ENCODE data around the gene AQR. TPM values are rescaled to one million over a fixed set of nuclear protein-coding genes. Genes with fewer than 3 reads are reported as not detected.

Gene AQR
- total RNA-seq, 1 experiment from 2014 or later, result 41.4 TPM

GRCh38 chr15:34893967-34894366, 75.6 kb downstream of the AQR start:
- ATAC-seq, result no peak
- in situ Hi-C loops (cut with HindIII; ENCODE audit: low pct_unique_long_range_greater_than_20kb, low sequenced_read_pairs), result no loop called here
- CTCF ChIA-PET, result no interaction called here

GRCh38 chr15:34892963-34893591, 76.5 kb downstream of the AQR start:
- in situ Hi-C loops (cut with HindIII; ENCODE audit: low pct_unique_long_range_greater_than_20kb, low sequenced_read_pairs), result no loop called here
- POLR2A ChIA-PET, result no interaction called here
- Histone ChIP-seq H3K27ac (ENCODE audit: low read length) (no peak overlapping the region), H3K9me3 (ENCODE audit: control insufficient read depth, insufficient read depth, low read depth, low read length) (peaks cover 15% of the 10 kb centered on the region; the same call in 1 of the 2 replicates), H3K4me3 (ENCODE audit: low read depth in 2 of 2, low read length in 2 of 2) (no peak overlapping the region), H3K4me1 (ENCODE audit: control insufficient read depth, insufficient read depth, low read length) (no peaks in the 10 kb centered on the region), H3K36me3 (ENCODE audit: control insufficient read depth, insufficient read depth, low read length) (peaks cover 33% of the 10 kb centered on the region), H3K27me3 (ENCODE audit: control insufficient read depth, insufficient read depth, low read length) (no peaks in the 10 kb centered on the region)
- intact Hi-C loops (cut with micrococcal nuclease; ENCODE audit: unreplicated experiment), result no loop called here
- BruUV-seq (replicated peaks), result no TSS peak
- CTCF ChIA-PET, result no interaction called here
- ATAC-seq (no peak), DNase-seq (ENCODE audit: low read depth, low spot score) (no peak)
- TF ChIP-seq, protein P1, sequence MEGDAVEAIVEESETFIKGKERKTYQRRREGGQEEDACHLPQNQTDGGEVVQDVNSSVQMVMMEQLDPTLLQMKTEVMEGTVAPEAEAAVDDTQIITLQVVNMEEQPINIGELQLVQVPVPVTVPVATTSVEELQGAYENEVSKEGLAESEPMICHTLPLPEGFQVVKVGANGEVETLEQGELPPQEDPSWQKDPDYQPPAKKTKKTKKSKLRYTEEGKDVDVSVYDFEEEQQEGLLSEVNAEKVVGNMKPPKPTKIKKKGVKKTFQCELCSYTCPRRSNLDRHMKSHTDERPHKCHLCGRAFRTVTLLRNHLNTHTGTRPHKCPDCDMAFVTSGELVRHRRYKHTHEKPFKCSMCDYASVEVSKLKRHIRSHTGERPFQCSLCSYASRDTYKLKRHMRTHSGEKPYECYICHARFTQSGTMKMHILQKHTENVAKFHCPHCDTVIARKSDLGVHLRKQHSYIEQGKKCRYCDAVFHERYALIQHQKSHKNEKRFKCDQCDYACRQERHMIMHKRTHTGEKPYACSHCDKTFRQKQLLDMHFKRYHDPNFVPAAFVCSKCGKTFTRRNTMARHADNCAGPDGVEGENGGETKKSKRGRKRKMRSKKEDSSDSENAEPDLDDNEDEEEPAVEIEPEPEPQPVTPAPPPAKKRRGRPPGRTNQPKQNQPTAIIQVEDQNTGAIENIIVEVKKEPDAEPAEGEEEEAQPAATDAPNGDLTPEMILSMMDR (IDR thresholded peaks at IDR 0.05), result no peak
- TF ChIP-seq REST (IDR thresholded peaks at IDR 0.05; ENCODE audit: insufficient read depth in 1 of 2, low read depth in 2 of 2, low read length in 1 of 2) (no peak), TCF7L2 (IDR thresholded peaks at IDR 0.05; ENCODE audit: low read depth, low read length) (no peak), SIN3A (IDR thresholded peaks at IDR 0.05; ENCODE audit: borderline replicate concordance, insufficient read depth, low read depth, low read length) (no peak), POLR2AphosphoS5 (IDR thresholded peaks at IDR 0.05; ENCODE audit: low read depth, low read length) (no peak)

More at GRCh38 chr15:34893967-34894366, 75.6 kb downstream of the AQR start:
- H3K4me3 ChIP-seq (ENCODE audit: low read depth in 2 of 2, low read length in 2 of 2), result no peak overlapping the region
- peaks cover 15% of the 10 kb centered on the region; the same call in 1 of the 2 replicates for H3K9me3 ChIP-seq (ENCODE audit: control insufficient read depth, insufficient read depth, low read depth, low read length)
- no peaks in the 10 kb centered on the region for H3K27me3 ChIP-seq (ENCODE audit: control insufficient read depth, insufficient read depth, low read length)
- POLR2A ChIA-PET, result no interaction called here
- intact Hi-C loops (cut with micrococcal nuclease; ENCODE audit: unreplicated experiment), result no loop called here
- TF ChIP-seq, protein P1 (IDR thresholded peaks at IDR 0.05), result no peak
- TF ChIP-seq TCF7L2 (IDR thresholded peaks at IDR 0.05; ENCODE audit: low read depth, low read length), result no peak
- no peak for TF ChIP-seq SIN3A (IDR thresholded peaks at IDR 0.05; ENCODE audit: borderline replicate concordance, insufficient read depth, low read depth, low read length)
- TF ChIP-seq POLR2AphosphoS5 (IDR thresholded peaks at IDR 0.05; ENCODE audit: low read depth, low read length), result no peak
- TF ChIP-seq REST (IDR thresholded peaks at IDR 0.05; ENCODE audit: insufficient read depth in 1 of 2, low read depth in 2 of 2, low read length in 1 of 2), result no peak
- BruUV-seq (replicated peaks), result no TSS peak
- no peak overlapping the region for H3K27ac ChIP-seq (ENCODE audit: low read length)
- no peaks in the 10 kb centered on the region for H3K4me1 ChIP-seq (ENCODE audit: control insufficient read depth, insufficient read depth, low read length)
- DNase-seq (ENCODE audit: low read depth, low spot score), result no peak
- peaks cover 29% of the 10 kb centered on the region for H3K36me3 ChIP-seq (ENCODE audit: control insufficient read depth, insufficient read depth, low read length)
